T-helper 2 cell treated with Interferon-gamma antibody and Interleukin-4, amounts not matched to agents 5 μg/mL and 100 μg/mL, for 36 hours (primary cell): ENCODE data around the gene CHAMP1.

Experiments
- DNase-seq: peaks from one replicate; pipeline ENCODE4 v3.0.0; 2021; ENCODE audit warnings: low spot score
- H3K27ac Mint-ChIP-seq: one replicate; pipeline ENCODE4 v1.8.0; 2021; ENCODE audit warnings: mild to moderate bottlenecking, mixed read lengths
- H3K27me3 Mint-ChIP-seq: one replicate; pipeline ENCODE4 v1.8.0; 2021; ENCODE audit warnings: low read depth, mixed read lengths
- H3K36me3 Mint-ChIP-seq: one replicate; pipeline ENCODE4 v1.8.0; 2021; ENCODE audit warnings: low read depth, mixed read lengths
- H3K4me1 Mint-ChIP-seq: one replicate; pipeline ENCODE4 v1.8.0; 2021; ENCODE audit warnings: low read depth, mixed read lengths
- H3K4me3 Mint-ChIP-seq: one replicate; pipeline ENCODE4 v1.8.0; 2022; ENCODE audit warnings: mild to moderate bottlenecking, moderate library complexity, mixed read lengths
- H3K9me3 Mint-ChIP-seq: one replicate; pipeline ENCODE4 v1.8.0; 2021; ENCODE audit warnings: mixed read lengths

CHAMP1 gene

DNA sequence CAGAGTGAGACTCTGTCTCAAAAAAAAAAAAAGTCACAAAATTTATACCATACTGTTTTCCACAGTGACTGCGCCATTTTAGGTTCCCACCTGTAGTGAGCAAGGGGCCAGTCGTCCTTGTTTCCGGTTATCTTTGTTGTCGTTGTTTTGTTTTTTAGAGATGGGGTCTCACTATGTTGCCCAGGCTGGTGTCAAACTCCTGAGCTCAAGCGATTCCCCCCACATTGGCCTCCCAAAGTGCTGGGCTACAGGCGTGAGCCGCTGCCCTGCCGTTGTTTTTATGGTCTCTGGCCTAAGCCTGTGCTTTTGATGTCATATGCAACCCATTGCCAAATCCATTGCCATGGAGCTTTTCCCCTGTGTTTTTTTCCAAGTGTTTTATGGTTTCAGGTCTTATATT is 29.6 kb upstream of the CHAMP1 start:
- no peak overlapping the region for H3K4me3 Mint-ChIP-seq
- H3K36me3 Mint-ChIP-seq, result peaks cover 61% of the 10 kb centered on the region

DNA sequence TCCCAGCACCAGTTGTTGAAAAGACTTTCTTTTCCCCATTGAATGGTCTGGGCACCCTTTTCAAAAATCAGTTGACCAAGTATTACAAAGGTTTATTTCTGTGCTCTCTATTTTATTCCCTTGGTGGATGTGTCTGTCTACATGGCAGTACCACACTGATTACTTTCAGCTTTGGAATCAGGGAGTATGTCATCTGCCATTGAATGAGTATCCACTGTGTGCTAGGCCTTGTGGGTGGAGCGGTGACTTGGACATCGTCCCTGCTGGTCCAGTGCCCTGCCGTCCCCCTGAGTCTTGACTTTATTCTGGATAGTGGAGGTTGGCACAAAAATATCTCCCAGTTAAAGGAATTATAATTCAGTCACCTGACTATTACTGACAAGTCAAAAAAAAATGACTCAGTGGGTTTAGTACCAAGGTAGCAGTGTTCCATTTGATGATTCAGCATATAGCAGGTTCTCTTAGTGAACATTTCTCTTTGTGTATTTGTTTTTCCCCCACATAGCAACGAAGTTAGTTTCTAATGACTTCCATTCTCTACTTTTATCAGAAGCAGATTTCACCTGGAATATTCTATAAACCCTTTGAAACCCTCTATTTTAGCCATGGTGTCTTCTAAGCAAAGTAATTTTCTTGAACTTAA is 29.0 kb upstream of the CHAMP1 start:
- Mint-ChIP-seq H3K4me3 (no peak overlapping the region), H3K27ac (no peak overlapping the region), H3K4me1 (peaks cover 16% of the 10 kb centered on the region), H3K36me3 (peaks cover 60% of the 10 kb centered on the region), H3K27me3 (no peaks in the 10 kb centered on the region), H3K9me3 (no peaks in the 10 kb centered on the region)
- no peak for DNase-seq

More for the DNA sequence above, 29.6 kb upstream of the CHAMP1 start:
- no peak overlapping the region for H3K27ac Mint-ChIP-seq
- DNase-seq, result no peak
- peaks cover 21% of the 10 kb centered on the region for H3K4me1 Mint-ChIP-seq
- no peaks in the 10 kb centered on the region for H3K9me3 Mint-ChIP-seq
- no peaks in the 10 kb centered on the region for H3K27me3 Mint-ChIP-seq

DNA sequence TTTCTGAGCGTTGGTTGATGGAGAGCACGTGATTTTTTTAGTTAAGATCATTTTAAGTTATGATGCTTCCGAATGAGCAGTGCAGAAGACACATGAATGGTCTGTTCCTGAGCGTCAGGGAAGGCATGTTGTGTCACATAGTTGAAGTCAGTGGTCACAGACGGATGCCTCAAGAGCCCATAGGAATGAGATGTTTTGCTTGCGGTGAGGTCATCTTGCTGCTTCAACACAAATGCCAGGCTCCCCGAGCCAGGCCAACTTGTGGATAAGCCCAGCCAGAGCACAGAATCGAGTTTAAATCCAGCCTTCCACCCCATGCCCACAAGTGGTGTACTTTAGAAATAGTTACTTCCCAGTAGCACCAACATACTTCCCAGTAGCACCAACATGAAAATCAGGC is 27.5 kb upstream of the CHAMP1 start:
- H3K27ac Mint-ChIP-seq, result no peak overlapping the region
- H3K27me3 Mint-ChIP-seq, result no peaks in the 10 kb centered on the region
- H3K4me3 Mint-ChIP-seq, result no peak overlapping the region
- H3K4me1 Mint-ChIP-seq, result peaks cover 12% of the 10 kb centered on the region
- DNase-seq, result no peak
- peaks cover 60% of the 10 kb centered on the region for H3K36me3 Mint-ChIP-seq
- H3K9me3 Mint-ChIP-seq, result no peaks in the 10 kb centered on the region

DNA sequence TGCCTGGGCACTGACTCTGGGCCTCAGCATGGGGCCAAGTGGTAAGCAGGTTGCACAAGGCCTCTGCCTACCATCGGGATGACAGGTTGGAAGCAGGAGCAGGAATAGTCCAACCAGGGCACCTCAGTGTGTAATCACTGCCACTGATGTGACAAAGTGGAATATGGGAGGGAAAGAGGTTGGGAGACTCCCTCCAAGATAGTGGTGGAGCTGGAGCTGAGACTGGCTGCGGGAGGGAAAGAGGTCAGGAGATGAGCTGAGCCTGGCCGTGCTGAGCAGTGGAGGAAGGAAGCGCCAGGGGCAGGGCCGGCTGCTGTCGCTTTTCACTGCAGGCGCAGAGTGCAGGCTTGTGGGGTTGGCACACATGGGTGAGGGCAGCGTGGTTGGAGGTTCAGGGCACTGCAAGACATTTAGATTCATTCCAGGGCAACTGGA is 26.1 kb upstream of the CHAMP1 start:
- Mint-ChIP-seq H3K4me1 (peaks cover 9% of the 10 kb centered on the region), H3K27me3 (no peaks in the 10 kb centered on the region), H3K9me3 (no peaks in the 10 kb centered on the region), H3K4me3 (no peak overlapping the region), H3K27ac (no peak overlapping the region), H3K36me3 (peaks cover 61% of the 10 kb centered on the region)
- no peak for DNase-seq

DNA sequence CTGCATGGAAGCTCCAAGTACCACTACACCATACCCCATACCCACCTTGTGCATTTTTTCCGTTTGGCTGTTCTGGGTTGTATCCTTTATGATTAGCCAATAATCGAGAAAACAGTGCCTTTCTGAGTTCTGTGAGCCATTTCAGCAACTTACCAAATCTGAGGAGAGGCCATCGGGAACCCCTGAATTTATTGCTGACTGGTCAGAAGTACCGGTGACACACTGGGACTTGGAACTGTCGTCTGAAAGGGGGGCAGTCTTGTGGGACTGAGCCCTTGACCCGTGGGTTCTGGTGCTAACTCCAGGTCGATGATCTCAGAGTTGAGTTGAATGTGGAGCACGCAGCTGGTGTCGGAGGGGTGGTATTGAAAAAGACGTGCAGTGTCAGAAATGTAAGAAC is 17.9 kb upstream of the CHAMP1 start:
- H3K9me3 Mint-ChIP-seq, result no peaks in the 10 kb centered on the region
- peaks cover 36% of the 10 kb centered on the region for H3K36me3 Mint-ChIP-seq
- DNase-seq, result no peak
- H3K4me1 Mint-ChIP-seq, result no peaks in the 10 kb centered on the region
- no peak overlapping the region for H3K27ac Mint-ChIP-seq
- H3K4me3 Mint-ChIP-seq, result no peak overlapping the region
- H3K27me3 Mint-ChIP-seq, result no peaks in the 10 kb centered on the region

DNA sequence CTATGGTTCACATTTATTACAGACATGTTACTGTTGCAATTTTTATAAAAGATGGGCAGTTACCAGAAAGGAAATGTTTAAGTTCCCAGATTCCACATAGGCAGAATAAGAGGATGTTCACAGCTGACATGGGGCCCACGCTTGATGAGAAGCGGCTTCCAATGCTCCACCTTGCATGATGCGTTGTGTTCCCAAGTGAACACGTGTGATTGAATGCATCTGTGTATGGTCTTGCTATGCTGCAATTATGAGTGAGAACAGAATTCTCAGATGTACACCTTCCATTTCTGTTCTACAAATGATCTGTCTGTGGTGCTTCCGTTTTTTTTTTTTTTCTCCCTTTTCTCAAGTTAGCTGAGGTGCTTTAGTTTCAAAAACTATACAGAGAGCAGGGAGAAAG is 17.4 kb upstream of the CHAMP1 start:
- Mint-ChIP-seq H3K4me1 (no peaks in the 10 kb centered on the region), H3K27me3 (no peaks in the 10 kb centered on the region), H3K27ac (no peak overlapping the region), H3K4me3 (no peak overlapping the region), H3K36me3 (peaks cover 36% of the 10 kb centered on the region), H3K9me3 (no peaks in the 10 kb centered on the region)
- no peak for DNase-seq

DNA sequence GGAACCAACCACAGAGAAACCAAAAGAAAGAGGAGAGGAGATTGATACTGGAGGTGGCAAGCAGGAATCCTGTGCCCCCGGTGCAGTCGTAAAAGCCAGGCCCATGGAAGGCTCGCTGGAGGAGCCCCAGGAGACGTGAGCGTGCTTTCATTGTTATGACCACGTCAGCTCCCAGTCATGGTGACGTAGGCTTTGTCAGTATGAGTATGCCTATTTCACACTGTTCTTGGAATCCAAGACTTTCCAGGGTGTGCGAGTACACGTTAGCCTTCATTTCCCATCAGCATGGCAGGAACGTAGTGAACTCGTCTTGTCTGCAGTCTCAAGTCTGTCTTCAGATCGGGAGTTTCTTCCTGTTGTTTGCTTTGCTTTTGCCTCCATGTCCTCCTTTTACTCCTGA is 15.4 kb upstream of the CHAMP1 start:
- H3K4me1 Mint-ChIP-seq, result no peaks in the 10 kb centered on the region

DNA sequence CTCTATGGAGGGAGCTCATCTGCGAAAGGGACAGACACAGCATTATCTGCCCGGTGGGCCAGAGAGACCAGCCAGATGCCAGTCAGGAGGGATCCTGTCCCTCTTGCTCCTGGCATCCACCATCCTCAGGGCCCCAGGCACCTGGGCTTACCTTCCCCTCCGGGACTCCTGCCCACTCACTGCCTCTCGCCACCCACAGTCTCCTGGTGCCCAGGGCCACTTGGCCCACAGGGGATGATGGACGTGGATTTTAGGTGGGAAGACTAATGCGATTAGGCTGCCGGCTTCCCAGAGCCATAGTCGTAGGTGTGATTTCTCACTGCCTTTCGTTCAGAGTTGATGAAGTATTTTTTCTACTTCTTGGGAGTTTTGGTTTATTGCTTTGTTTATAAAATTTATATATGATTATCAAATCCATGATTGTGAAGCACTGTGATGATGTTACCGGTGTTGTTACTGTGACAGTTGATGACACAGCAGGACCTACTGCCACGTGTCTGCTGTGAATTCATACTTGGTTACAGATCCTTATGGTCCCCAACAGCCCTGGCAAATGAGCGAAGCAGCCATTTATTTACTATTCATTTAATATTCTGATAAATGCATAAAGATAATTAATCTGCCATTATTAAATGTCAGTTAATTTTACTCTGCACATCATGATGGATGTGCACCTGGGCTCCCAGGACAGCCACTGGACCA is 14.5 kb upstream of the CHAMP1 start:
- no peaks in the 10 kb centered on the region for H3K27me3 Mint-ChIP-seq
- H3K27ac Mint-ChIP-seq, result no peak overlapping the region
- no peaks in the 10 kb centered on the region for H3K4me1 Mint-ChIP-seq
- peaks cover 44% of the 10 kb centered on the region for H3K36me3 Mint-ChIP-seq
- no peak overlapping the region for H3K4me3 Mint-ChIP-seq
- DNase-seq, result no peak
- no peaks in the 10 kb centered on the region for H3K9me3 Mint-ChIP-seq

More for the DNA sequence above, 15.4 kb upstream of the CHAMP1 start:
- H3K27me3 Mint-ChIP-seq, result no peaks in the 10 kb centered on the region
- H3K9me3 Mint-ChIP-seq, result no peaks in the 10 kb centered on the region
- H3K4me3 Mint-ChIP-seq, result no peak overlapping the region
- no peak for DNase-seq
- no peak overlapping the region for H3K27ac Mint-ChIP-seq
- peaks cover 43% of the 10 kb centered on the region for H3K36me3 Mint-ChIP-seq

DNA sequence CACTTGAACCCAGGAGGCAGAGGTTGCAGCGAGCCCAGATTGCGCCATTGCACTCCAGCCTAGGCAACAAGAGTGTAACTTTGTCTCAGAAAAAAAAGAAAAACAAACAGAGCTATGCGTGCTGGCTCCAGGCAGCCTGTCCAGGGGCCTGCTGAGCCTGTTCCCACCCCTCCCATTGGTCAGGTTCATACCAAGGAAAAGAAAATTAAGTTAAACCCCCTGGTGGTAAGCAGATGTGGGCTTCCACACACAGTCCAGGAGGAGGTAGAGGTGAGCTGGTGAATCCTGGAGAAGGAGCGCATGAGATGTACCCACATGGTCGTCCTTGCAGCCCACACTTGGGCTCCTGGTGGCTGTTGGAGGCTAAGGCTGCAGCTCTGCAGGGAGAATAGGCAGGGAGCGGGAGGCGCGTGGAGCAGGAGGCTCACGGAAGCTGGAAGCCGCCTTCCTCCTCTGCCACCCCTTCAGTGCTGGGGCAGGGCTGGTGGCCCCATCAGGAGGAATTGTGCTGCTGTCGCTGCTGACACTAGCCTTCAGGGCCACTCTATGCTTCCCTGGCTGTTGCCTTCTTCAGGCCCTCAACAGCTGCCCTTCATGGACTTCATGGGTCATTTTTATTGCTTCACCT is 10.5 kb upstream of the CHAMP1 start:
- H3K36me3 Mint-ChIP-seq, result peaks cover 38% of the 10 kb centered on the region
- no peaks in the 10 kb centered on the region for H3K27me3 Mint-ChIP-seq
- no peak for DNase-seq
- H3K4me1 Mint-ChIP-seq, result no peaks in the 10 kb centered on the region
- no peak overlapping the region for H3K4me3 Mint-ChIP-seq
- no peak overlapping the region for H3K27ac Mint-ChIP-seq
- H3K9me3 Mint-ChIP-seq, result no peaks in the 10 kb centered on the region

DNA sequence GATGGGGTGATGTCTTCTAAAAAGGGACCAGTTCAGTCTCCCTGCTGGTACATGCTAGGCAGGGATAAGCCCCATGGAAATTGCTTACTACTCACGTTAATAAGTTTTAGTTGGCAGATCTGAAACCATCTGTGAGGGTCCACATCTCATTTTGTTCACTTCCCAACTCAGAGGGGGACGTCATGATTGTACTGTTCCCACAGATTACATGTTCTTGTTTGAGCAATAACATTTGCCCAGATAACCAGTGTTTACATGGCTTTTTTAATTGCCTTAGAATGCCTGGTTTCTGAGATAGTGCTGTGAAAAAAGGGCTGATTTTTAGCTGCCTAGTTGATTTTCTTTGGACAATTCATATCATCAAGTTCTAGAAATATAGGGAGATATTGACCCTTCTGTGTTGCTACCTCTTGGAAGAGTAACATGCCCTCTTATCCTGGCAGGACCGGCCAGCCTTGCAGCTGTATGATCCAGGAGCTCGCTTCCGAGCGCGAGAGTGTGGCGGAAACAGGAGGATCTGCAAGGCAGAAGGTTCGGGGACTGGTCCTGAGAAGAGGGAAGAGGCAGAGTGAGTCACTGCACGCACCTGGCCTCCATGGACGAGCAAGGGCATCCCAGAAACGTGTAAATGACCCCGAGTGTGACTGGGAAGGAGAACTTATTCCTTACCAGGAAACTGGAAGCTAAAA is 9.8 kb upstream of the CHAMP1 start:
- no peak for DNase-seq
- no peaks in the 10 kb centered on the region for H3K9me3 Mint-ChIP-seq
- H3K4me1 Mint-ChIP-seq, result no peaks in the 10 kb centered on the region
- no peak overlapping the region for H3K27ac Mint-ChIP-seq
- H3K36me3 Mint-ChIP-seq, result peaks cover 31% of the 10 kb centered on the region
- H3K4me3 Mint-ChIP-seq, result no peak overlapping the region
- H3K27me3 Mint-ChIP-seq, result no peaks in the 10 kb centered on the region

DNA sequence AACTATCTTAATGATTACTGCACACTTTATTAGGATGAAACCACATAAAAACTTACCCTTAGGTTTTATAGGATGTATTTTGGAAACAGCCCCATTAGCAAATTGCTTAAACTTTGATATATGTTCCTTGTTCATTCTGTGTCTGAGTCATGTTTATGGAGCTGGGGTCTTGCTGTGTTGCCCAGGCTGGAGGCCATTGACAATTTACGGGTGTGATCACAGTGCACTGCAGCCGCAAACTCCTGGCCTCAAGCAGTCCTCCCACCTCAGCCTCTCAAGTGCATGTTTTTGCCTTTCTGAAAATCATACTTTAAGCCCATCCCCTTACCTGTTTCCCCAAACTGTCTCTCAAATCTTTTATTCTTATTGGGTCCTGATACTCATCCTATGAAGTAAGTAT is 5.2 kb upstream of the CHAMP1 start:
- DNase-seq, result no peak
- H3K4me1 Mint-ChIP-seq, result peaks cover 11% of the 10 kb centered on the region
- no peaks in the 10 kb centered on the region for H3K27me3 Mint-ChIP-seq
- no peak overlapping the region for H3K4me3 Mint-ChIP-seq
- peaks cover 9% of the 10 kb centered on the region for H3K36me3 Mint-ChIP-seq
- no peaks in the 10 kb centered on the region for H3K9me3 Mint-ChIP-seq
- no peak overlapping the region for H3K27ac Mint-ChIP-seq

DNA sequence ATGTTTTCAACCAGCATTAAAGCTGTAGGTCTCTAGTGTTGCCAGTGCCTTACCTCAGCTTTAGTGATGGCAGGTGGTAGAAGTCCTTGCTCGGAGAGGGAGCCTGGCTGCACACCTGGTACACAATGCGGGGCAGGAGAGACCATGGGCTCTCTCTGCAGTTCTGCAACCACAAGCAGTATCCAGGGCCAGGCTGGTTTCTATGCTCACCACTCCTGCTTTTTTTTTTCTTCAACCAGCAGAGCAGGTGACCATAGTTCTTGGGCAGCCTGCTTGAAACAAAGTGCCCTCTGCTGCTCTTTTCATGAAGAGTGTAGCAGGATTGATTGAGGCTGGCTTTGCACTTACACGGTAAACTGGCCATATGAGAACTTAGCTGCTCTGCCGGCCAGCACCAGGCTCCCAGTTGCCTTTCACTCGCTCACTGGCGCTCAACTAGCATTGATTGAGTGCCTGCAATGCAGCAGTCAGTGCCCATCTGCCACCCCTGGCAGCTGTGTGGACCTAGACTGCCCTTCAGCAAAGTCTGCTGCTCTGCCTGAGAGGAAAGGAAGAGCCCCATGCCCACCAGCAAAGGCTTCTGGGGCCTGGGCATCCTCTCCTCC is 4.4 kb upstream of the CHAMP1 start:
- no peak for DNase-seq

DNA sequence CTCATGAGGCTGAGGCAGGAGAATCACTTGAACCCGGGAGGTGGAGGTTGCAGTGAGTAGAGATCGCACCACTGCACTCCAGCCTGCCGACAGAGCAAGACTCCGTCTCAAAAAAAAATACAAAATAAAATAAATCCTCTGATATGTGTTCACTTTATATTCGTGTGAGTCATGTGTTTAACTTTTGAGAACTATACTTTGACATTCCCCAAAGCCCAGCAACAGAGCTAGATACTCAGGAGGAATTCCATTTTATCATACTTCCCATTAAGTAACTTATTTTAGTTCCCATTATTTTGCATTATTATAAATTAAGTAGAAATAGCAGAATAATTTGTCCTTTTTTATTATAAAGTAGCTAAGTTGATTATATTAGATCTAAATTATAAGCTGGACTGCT is 3.3 kb upstream of the CHAMP1 start:
- no peak overlapping the region for H3K4me3 Mint-ChIP-seq
- peaks cover 19% of the 10 kb centered on the region for H3K4me1 Mint-ChIP-seq
- peaks cover 14% of the 10 kb centered on the region for H3K36me3 Mint-ChIP-seq
- H3K27me3 Mint-ChIP-seq, result no peaks in the 10 kb centered on the region
- no peak overlapping the region for H3K27ac Mint-ChIP-seq
- no peaks in the 10 kb centered on the region for H3K9me3 Mint-ChIP-seq
- DNase-seq, result no peak

More for the DNA sequence above, 4.4 kb upstream of the CHAMP1 start:
- Mint-ChIP-seq H3K4me3 (no peak overlapping the region), H3K36me3 (peaks cover 7% of the 10 kb centered on the region), H3K4me1 (peaks cover 12% of the 10 kb centered on the region), H3K27me3 (no peaks in the 10 kb centered on the region), H3K27ac (no peak overlapping the region), H3K9me3 (no peaks in the 10 kb centered on the region)

DNA sequence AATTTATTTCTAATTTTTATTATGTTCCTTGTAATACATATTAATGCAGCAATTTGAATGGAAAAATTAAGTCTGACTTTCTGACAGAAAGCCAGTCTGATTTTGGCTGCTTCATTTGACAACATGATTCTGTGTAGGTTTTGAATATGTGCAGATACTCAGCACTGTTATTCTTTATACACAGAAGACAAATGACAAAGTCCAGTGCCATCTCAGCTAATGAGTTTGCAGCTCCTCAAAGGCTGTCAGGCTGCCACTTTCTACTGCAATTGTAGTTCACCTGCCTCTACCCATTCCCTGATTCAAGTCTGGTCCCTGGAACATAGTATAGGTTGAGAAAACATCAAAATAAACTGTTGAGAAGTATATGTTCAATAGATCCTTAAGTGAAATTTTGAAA is 2.9 kb upstream of the CHAMP1 start:
- Mint-ChIP-seq H3K4me1 (peaks cover 19% of the 10 kb centered on the region), H3K4me3 (no peak overlapping the region), H3K27ac (no peak overlapping the region), H3K9me3 (no peaks in the 10 kb centered on the region), H3K27me3 (no peaks in the 10 kb centered on the region), H3K36me3 (peaks cover 11% of the 10 kb centered on the region)
- DNase-seq, result no peak
